OCI-LY7 (cell line): ENCODE measurements around the gene CFAP74.

ENCODE experiments used
- EZH2phosphoT487 ChIP-seq: fragments of 200-600 bp; sonication (generic); IDR thresholded peaks from 2 replicates; pipeline ENCODE4 v1.6.1; 2018; ENCODE audit warnings: low read depth, borderline replicate concordance, mild to moderate bottlenecking, mixed run types, antibody characterized with exemption, low read length, moderate library complexity, mixed read lengths
- TF ChIP-seq, protein P1 (sequence below): fragments of 200-600 bp; sonication (generic); conservative IDR thresholded peaks from 2 replicates; pipeline ENCODE4 v1.5.1; 2014; ENCODE audit warnings: mild to moderate bottlenecking, antibody characterized with exemption, low read length, moderate library complexity, mixed read lengths

DNA sequence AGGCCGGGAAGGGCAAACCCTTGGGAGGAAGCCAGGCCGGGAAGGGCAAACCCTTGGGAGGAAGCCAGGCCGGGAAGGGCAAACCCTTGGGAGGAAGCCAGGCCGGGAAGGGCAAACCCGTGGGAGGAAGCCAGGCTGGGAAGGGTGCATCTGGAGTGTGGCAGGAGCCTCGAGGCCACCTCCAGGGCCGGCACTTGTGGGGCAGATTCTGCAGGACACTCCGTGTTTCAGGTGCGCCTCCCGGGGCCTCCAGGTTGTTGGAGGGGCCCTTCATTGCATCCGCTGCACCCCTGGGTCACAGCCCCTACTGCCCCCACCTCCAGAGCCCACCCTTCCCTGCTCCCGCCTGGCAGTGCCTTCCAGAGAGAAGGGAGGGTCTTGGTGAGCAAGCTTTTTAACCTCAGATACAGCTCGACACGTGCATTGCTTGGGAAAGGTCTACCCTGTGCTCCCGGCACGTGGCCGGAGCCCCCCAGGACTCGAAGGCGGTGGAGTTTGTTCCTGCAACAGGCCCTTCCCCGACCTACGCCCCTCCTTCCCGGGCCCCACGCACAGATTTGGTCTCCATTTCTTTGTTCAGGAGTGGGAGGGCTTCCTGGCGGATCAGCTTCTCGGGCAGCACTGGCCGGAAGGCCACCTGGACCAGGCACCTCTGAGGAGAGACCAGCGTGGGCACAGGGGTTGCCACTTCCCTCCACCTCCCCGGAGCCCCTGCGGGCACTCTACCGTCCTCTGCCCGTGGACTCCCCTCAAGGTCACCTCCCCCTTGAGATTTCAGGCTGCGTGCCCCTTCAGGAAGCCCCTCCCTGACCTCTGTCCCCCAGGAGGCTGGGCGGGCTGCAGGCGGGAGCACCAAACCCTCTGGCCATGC lies 75.1 kb downstream of the CFAP74 start:
- TF ChIP-seq, protein P1, sequence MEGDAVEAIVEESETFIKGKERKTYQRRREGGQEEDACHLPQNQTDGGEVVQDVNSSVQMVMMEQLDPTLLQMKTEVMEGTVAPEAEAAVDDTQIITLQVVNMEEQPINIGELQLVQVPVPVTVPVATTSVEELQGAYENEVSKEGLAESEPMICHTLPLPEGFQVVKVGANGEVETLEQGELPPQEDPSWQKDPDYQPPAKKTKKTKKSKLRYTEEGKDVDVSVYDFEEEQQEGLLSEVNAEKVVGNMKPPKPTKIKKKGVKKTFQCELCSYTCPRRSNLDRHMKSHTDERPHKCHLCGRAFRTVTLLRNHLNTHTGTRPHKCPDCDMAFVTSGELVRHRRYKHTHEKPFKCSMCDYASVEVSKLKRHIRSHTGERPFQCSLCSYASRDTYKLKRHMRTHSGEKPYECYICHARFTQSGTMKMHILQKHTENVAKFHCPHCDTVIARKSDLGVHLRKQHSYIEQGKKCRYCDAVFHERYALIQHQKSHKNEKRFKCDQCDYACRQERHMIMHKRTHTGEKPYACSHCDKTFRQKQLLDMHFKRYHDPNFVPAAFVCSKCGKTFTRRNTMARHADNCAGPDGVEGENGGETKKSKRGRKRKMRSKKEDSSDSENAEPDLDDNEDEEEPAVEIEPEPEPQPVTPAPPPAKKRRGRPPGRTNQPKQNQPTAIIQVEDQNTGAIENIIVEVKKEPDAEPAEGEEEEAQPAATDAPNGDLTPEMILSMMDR, result no peak
- TF ChIP-seq EZH2phosphoT487, result no peak
